Sigmoid colon (tissue), 4 donors: ENCODE data around the gene CDC42BPA.

Experiments
- POLR2A ChIP-seq, 2 donors: fragments of 450-650 bp; IDR thresholded peaks; one replicate each; pipeline ENCODE4 v1.6.1; 2016; ENCODE audit warnings: antibody characterized with exemption in 2 of 2, mild to moderate bottlenecking in 2 of 2, moderate library complexity in 2 of 2
- POLR2AphosphoS5 ChIP-seq, 4 donors: sonication (generic); formaldehyde crosslinking; IDR thresholded peaks; one replicate each; pipeline ENCODE4 v1.6.1; 2017; ENCODE audit warnings: antibody characterized with exemption in 4 of 4
- TF ChIP-seq, protein P1 (sequence below), 4 experiments: fragments of 450-650 bp in 3 of 4; fragments of 200-600 bp in 1 of 4; IDR thresholded peaks; one replicate each; pipeline ENCODE4 v1.5.1; 2016 to 2019; ENCODE audit warnings: antibody characterized with exemption in 4 of 4, mild to moderate bottlenecking in 3 of 4, moderate library complexity in 2 of 4

DNA sequence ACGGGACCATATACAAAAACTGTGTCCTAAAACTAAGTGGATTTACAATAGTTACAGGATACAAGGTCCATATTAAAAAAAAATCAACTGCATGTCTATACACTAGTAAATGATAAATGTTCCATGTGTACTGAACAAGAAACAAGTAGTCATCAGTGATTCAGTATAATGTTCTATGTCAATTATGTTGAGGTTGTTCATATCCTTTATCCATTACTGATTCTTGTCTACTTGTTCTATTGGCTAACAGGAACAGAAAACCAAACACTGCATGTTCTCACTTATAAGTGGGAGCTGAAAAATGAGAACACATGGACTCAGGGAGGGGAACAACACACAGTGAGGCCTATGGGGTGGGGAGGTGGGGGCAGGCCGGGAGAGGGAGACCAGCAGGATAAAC lies 90.5 kb downstream of the CDC42BPA start:
- TF ChIP-seq POLR2AphosphoS5 (IDR thresholded peaks at IDR 0.05), result no peak
- TF ChIP-seq, protein P1, sequence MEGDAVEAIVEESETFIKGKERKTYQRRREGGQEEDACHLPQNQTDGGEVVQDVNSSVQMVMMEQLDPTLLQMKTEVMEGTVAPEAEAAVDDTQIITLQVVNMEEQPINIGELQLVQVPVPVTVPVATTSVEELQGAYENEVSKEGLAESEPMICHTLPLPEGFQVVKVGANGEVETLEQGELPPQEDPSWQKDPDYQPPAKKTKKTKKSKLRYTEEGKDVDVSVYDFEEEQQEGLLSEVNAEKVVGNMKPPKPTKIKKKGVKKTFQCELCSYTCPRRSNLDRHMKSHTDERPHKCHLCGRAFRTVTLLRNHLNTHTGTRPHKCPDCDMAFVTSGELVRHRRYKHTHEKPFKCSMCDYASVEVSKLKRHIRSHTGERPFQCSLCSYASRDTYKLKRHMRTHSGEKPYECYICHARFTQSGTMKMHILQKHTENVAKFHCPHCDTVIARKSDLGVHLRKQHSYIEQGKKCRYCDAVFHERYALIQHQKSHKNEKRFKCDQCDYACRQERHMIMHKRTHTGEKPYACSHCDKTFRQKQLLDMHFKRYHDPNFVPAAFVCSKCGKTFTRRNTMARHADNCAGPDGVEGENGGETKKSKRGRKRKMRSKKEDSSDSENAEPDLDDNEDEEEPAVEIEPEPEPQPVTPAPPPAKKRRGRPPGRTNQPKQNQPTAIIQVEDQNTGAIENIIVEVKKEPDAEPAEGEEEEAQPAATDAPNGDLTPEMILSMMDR (IDR thresholded peaks at IDR 0.05), result no peak
- no peak for TF ChIP-seq POLR2A (IDR thresholded peaks at IDR 0.05)
